Activated T-helper 9 cell treated with anti-CD3 and anti-CD28 coated beads, Interleukin-2, amount 50 U/mL, for 16 hours (primary cell): ENCODE measurements around the gene BCL2L2.

ENCODE experiments used
- DNase-seq: peaks from one replicate; pipeline ENCODE4 v3.0.0-alpha.2; 2020; ENCODE audit warnings: low read depth

The BCL2L2 gene

DNA sequence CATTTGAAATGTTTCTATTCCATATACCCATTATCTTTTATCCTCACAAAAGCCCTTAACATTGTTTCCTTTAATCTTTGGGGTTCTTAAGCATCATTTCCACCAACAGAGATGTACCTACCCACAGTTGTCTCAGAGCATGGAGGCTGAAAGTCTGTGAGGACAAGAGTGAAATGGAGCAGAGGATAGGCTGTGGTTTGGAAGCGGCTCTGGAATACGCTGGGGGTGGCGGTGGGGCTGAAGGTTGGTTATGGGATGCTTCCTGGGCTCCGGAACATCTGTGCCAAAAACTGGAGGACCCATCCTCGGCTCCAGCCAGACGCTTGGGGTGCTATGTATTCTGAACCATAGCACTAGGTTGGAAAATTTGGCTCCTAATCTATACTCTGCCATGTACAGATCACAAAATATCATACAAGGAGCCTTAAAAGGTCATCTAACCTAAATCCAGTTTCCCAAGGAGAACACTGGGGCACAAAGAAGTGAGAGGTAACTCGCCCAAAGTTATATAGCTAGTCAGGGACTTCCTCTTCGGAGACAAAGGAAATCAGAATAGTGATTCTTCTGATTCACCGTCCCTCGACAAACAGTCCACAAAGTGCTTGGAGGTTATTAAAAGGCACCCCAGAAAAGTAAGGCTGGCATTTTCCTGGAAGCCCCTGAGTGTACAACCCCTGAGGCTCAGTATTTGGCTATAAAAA, 6.5 kb upstream of the BCL2L2 start:
- DNase-seq: no peak

- no peak for DNase-seq
These were observed 5.9 kb upstream of the BCL2L2 start for GRCh38 chr14:23300687-23301223.

GRCh38 chr14:23301288-23301968, 5.2 kb upstream of the BCL2L2 start:
- DNase-seq: peak; percentile 97

DNA sequence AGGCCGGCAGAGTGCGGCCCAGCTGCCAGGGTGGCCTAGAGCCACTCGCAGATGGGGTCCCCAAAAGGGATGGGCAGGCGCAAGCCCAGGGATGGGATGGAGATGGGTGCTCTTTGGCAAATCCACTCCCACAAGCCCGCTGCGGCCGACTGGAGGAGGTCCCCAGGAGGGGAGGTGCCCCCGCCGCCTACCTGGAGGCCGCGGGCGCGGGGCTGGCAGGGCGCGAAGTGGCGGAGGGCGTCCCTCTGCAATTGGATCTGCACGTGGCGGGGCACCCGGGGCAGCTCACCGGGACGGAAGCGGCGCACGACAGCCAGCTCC, 4.7 kb upstream of the BCL2L2 start:
- no peak for DNase-seq

DNA sequence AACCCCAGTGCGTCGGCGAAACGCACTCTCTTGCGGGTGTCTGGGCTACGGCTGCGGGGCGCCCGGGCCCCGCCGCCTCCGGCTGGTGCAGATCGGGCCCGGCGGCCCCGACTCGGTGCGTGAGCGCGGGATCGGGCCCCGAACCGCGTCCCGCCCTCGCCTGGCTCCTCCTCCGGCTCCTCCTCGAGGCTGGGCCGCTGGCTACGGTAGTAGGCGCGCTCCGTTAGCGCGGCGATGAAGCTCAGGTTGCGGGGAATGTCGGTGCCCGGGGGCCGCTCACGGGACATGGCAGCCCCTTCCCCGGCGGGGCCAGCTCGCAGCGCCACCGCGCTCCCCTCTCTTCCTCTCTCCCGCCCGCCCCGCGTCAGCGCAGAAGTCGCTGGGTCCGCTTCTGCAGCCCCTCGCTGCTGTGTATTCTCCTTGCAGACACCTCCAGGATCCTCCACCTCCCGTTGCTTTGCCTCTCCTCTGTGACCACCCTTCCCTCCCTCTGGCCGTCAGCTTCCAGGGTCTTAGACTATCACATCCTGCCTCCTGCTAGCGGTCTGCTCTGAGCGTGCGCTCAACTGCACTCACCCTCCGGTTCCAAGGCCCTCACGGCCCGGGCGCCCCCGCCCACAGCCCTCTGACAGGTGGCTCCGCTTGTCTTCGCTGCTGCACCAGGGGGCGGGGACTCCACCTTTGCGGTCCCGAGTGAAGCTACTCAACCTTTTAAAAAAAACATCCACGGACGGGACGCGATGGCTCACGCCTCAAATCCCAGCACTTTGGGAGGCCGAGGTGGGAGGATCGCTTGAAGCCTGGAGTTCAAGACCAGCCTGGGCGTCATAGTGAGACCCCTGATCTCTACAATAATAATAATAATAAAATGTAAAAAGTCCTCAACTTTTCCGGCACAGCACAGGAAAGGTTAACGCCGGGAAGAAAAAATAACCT, 4.1 kb upstream of the BCL2L2 start, which contains the start of gene PPP1R3E:
TSS of gene PPP1R3E (minus strand) at position 570 of the 936 bp plus-strand sequence. CDS start at position 287, 283 bp downstream.
- peak; percentile 80 for DNase-seq

- no peak for DNase-seq
These were observed 505 bp downstream of the BCL2L2 start for GRCh38 chr14:23307146-23307530.

DNA sequence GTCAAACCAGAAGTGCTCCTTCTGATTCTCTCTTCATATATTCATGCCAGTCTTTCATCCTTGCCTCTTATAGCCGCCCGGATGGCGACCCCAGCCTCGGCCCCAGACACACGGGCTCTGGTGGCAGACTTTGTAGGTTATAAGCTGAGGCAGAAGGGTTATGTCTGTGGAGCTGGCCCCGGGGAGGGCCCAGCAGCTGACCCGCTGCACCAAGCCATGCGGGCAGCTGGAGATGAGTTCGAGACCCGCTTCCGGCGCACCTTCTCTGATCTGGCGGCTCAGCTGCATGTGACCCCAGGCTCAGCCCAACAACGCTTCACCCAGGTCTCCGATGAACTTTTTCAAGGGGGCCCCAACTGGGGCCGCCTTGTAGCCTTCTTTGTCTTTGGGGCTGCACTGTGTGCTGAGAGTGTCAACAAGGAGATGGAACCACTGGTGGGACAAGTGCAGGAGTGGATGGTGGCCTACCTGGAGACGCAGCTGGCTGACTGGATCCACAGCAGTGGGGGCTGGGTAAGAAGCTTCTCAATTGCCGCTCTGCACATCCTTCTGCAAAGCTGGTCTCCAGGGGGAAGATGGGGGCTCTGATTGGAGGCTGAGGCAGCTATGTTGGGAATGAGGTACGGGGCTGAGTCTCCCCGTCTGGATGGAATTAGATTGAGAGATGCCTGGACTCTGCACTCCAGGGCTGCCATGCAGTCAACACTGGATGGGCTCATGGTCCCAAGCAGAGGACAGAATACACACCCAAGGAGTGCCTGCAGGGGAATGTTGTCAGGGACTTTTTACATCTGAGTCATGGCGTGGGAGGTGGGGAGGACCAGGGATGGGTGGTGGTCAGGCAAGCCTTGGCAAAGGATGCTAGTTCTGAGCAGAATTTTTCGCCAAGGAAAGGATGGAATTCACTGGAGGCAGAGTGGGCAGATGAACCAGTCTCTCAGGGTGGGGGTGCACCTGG, 1.3 kb downstream of the BCL2L2 start:
- no peak for DNase-seq

GRCh38 chr14:23308721-23309445, 2.2 kb downstream of the BCL2L2 start:
- no peak for DNase-seq

- no peak for DNase-seq
These were observed 3.9 kb downstream of the BCL2L2 start for GRCh38 chr14:23310546-23310945.

- DNase-seq: no peak
These were observed 9.7 kb downstream of the BCL2L2 start for GRCh38 chr14:23316300-23316699.

DNA sequence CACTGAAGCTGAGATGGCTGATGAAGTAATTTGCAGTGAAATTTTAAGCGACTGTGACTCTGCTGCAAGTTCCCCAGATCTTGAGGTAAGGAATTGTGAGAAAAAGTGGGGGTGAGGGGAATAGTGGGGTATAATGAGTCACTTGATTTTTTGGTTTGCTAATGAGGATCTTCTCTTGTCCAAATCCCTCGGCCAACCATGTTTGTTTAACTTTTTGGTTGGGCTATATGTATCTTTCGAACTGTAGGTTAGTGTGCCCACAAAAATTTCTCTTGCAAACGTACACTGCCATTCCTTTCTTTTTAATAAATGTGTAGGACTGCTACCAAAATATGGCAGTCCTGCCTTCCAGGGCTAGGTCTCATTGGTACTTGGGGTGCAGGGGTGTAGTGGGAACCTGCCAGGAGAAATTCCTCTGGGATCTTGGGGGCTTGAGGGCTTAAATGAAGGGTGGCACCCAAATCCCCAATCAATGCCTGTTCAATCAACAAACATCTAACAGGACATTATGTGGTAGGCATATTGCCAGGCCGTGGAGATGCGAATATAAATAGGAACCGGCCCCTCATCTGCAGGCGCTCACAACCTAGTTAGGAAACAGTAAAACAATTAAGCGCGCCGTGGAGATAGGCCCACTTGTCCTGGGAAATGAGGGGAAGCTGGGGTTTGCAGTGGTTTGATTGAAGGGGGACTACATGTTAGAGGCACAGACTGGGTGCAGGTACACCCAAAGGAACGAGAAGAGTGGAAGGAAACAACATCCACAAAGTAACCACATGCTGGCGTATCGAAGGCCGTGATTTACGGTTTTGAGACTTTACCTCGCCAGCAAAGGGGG, 13.3 kb downstream of the BCL2L2 start:
- no peak for DNase-seq

DNA sequence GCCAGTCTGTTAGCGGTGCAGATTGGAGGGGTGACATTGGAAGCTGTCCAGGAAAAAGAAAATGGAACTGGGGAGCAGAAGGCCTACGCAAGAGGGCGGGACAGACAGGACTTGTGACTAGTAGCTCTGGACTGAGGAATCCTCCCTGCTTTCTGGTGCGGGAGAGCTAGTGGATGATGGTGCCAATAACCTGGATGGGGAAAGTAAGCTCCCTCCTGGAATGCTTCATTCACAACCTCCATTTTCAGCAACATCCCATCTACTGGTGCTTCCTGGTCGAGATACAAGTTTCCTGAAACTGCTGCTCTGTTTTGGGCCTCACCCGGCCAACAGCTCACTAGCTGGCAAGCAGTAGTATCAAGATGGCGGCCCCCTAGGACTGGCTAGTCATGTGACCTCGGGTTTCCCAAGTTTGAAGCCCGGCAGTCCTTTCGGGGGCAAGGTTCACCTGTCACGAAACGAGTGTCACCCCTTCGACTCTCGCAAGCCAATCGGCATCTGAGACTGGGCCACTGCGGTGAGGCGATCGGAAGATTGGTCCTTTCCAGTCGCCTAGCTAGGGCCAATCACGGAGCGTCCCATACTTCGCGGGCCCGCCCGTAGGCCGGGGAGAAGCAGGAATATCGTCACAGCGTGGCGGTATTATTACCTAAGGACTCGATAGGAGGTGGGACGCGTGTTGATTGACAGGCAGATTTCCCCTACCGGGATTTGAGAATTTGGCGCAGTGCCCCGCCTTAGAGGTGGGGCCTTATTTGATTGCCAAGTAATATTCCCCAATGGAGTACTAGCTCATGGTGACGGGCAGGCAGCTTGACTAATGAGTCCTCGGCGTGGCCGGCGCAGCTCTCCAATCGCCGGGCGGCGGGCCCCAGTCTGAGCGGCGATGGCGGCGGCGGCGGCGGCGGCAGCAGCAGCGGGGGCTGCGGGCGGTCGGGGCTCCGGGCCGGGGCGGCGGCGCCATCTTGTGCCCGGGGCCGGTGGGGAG, 14.2 kb downstream of the BCL2L2 start, which contains the start of gene PABPN1:
TSS of gene PABPN1 (plus strand) at position 874 of the 988 bp plus-strand sequence. CDS start at position 887, 13 bp downstream.
- peak; percentile 94 for DNase-seq

DNA sequence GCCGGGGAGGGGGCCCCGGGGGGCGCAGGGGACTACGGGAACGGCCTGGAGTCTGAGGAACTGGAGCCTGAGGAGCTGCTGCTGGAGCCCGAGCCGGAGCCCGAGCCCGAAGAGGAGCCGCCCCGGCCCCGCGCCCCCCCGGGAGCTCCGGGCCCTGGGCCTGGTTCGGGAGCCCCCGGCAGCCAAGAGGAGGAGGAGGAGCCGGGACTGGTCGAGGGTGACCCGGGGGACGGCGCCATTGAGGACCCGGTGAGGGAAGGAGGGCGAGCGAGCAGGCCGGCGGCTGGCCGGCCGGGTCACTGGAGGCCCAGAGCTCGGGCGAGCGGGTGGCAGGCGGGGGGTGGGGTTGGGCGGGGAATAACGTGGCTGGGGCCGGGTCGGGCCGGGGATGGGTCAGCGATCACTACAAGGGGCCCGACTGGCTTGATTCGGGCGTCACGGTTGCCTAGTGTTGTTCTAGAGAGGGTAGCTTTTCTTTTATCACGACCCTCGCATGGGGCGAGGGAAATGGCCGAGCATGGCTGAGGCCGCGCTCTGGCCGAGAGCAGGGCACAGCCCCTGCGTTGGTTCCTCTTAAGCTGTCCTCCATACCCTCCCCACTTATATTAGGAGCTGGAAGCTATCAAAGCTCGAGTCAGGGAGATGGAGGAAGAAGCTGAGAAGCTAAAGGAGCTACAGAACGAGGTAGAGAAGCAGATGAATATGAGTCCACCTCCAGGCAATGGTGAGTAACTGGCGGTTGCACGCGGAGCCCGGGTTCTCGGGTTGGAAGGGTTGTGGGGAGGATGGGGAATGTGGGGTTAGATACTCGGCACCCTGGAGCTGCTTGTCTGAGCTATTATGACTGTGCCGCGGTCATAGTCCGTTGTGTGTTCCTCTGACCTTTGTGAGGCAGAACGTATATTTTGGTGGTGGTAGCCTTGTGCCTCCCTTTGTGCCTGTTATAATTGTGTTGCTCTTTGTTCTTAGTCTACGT, 15.2 kb downstream of the BCL2L2 start:
- peak; percentile 36 for DNase-seq

DNA sequence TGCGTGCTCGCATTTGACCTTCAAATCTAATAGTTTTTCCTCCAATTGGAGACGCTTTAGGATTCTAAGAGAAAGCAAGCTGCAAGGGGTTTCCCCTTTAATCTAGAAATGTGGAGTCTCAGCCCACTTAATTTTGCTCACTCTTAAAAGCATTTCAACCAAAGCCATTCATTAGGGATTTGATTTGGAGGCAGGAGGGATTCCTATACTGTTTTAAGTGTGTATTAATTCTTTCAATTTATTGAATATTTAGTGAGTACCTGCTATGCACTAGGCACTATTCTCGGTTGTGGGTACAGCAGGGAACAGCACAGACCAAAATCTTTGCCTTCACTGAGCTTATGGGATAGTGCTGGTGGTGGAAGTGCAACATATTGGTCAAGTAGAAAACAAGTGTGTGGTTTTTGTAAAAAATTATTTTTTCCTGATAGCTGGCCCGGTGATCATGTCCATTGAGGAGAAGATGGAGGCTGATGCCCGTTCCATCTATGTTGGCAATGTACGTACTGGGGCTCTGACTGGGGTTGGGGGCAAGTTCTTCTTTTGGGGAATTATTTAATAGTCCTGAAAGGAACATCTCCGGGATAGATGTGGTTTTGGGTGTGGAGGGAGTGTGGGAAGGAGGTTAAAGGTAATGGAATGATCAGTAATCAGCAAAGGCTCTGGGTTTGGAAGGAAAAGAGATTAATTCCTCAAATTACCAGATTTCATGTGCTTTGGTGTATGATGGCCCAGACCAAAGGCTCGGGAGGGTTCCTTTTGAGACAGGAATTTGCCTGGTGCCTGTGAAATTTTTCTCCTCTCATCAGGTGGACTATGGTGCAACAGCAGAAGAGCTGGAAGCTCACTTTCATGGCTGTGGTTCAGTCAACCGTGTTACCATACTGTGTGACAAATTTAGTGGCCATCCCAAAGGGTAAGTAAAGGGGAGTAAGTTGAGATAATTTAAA, 16.2 kb downstream of the BCL2L2 start:
- DNase-seq: no peak

GRCh38 chr14:23323838-23324454, 17.3 kb downstream of the BCL2L2 start:
- DNase-seq: no peak
